AG10803 (cell line): ENCODE data around the gene DENND2D.

Experiments used
- DNase-seq: peaks from one replicate; pipeline ENCODE4 v3.0.0; 2010; ENCODE audit warnings: low read depth
- H3K4me3 ChIP-seq: 2 replicates; pipeline ENCODE4 v1.5.1; 2011; ENCODE audit warnings: mild to moderate bottlenecking, low read length, control low read depth
- CTCF ChIP-seq: conservative IDR thresholded peaks from 2 replicates; pipeline ENCODE4 v1.5.1; 2011; ENCODE audit warnings: mild to moderate bottlenecking, low read length, control low read depth, inconsistent platforms

Gene DENND2D

GRCh38 chr1:111154021-111154999 lies 46.1 kb downstream of the DENND2D start:
- no peak for DNase-seq
- no peak for TF ChIP-seq CTCF
- no peak overlapping the region for H3K4me3 ChIP-seq

- DNase-seq = no peak
- no peak overlapping the region for H3K4me3 ChIP-seq
- no peak for TF ChIP-seq CTCF
Measured at GRCh38 chr1:111151838-111152237, 48.6 kb downstream of the DENND2D start.

GRCh38 chr1:111148376-111148881 lies 52.0 kb downstream of the DENND2D start:
- TF ChIP-seq CTCF = no peak
- H3K4me3 ChIP-seq = no peak overlapping the region
- DNase-seq = no peak

- no peak overlapping the region for H3K4me3 ChIP-seq
- no peak for TF ChIP-seq CTCF
- no peak for DNase-seq
Measured at GRCh38 chr1:111147948-111148347, 52.5 kb downstream of the DENND2D start.

- DNase-seq = no peak
- no peak for TF ChIP-seq CTCF
Measured at GRCh38 chr1:111145963-111146768, 54.3 kb downstream of the DENND2D start.

GRCh38 chr1:111145542-111145941 lies 54.9 kb downstream of the DENND2D start:
- DNase-seq = no peak
- TF ChIP-seq CTCF = no peak
- H3K4me3 ChIP-seq = no peak overlapping the region

More at GRCh38 chr1:111145963-111146768, 54.3 kb downstream of the DENND2D start:
- no peak overlapping the region for H3K4me3 ChIP-seq
